MM.1S (cell line): ENCODE measurements around the gene LSM5.

Experiments used
- EZH2 ChIP-seq: fragments of 300-600 bp; sonication (generic); optimal IDR thresholded peaks from 2 replicates; pipeline ENCODE3; 2017; ENCODE audit warnings: low read depth, mild to moderate bottlenecking, antibody characterized with exemption, low read length, mixed read lengths
- TF ChIP-seq, protein P1 (sequence below): fragments of 300-600 bp; sonication (generic); IDR thresholded peaks from 2 replicates; pipeline ENCODE4 v1.5.1; 2016; ENCODE audit warnings: antibody characterized with exemption, low read length, mixed read lengths

DNA sequence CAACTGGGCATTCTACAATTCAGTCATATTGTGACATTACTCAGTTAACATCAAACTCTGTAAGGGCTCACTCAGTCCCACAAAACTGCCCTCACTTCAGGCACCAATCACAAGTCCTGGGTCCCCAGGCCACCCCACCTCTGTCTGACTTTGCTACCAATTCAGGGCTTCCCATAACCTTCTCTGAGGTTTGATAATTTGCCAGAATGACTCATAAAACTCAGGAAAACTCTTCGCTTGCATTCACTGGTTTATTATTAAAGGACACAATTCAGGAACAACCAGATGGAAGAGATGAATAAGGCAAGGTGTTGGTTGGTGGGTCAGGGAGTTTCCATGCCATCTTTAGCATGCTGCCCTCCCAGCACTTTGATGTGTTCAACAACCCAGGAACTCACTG lies 46.4 kb upstream of the LSM5 start:
- no peak for TF ChIP-seq EZH2
- TF ChIP-seq, protein P1, sequence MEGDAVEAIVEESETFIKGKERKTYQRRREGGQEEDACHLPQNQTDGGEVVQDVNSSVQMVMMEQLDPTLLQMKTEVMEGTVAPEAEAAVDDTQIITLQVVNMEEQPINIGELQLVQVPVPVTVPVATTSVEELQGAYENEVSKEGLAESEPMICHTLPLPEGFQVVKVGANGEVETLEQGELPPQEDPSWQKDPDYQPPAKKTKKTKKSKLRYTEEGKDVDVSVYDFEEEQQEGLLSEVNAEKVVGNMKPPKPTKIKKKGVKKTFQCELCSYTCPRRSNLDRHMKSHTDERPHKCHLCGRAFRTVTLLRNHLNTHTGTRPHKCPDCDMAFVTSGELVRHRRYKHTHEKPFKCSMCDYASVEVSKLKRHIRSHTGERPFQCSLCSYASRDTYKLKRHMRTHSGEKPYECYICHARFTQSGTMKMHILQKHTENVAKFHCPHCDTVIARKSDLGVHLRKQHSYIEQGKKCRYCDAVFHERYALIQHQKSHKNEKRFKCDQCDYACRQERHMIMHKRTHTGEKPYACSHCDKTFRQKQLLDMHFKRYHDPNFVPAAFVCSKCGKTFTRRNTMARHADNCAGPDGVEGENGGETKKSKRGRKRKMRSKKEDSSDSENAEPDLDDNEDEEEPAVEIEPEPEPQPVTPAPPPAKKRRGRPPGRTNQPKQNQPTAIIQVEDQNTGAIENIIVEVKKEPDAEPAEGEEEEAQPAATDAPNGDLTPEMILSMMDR, result no peak
